KMS-11 (cell line): ENCODE data around the gene TMPRSS12.
"Not testable (repeated sequence)": the region's sequence is repeated elsewhere in the genome, so short reads cannot be mapped to it uniquely, and the experiment has no call there.

Experiments
- H2AFZ ChIP-seq: fragments of 200-600 bp; sonication (generic); 2 replicates; pipeline ENCODE4 v1.6.1; 2016; ENCODE audit warnings: antibody characterized with exemption, mixed run types, low read depth
- H3K27ac ChIP-seq: fragments of 200-600 bp; sonication (generic); 2 replicates; pipeline ENCODE4 v1.6.1; 2016; ENCODE audit warnings: mild to moderate bottlenecking, mixed run types
- H3K27me3 ChIP-seq: fragments of 200-600 bp; sonication (generic); 2 replicates; pipeline ENCODE4 v1.6.1; 2017; ENCODE audit warnings: mild to moderate bottlenecking, low read depth, mixed run types, moderate library complexity; ENCODE audit not compliant: insufficient read depth
- H3K36me3 ChIP-seq: fragments of 200-600 bp; sonication (generic); 2 replicates; pipeline ENCODE4 v1.6.1; 2017; ENCODE audit warnings: mild to moderate bottlenecking, mixed run types; ENCODE audit not compliant: insufficient read depth
- H3K4me1 ChIP-seq: fragments of 200-600 bp; sonication (generic); 2 replicates; pipeline ENCODE4 v1.6.1; 2016; ENCODE audit warnings: mild to moderate bottlenecking, low read depth, mixed run types; ENCODE audit not compliant: poor library complexity, severe bottlenecking
- H3K4me2 ChIP-seq: fragments of 200-600 bp; sonication (generic); 2 replicates; pipeline ENCODE4 v1.7.0; 2016; ENCODE audit warnings: mild to moderate bottlenecking, mixed run types
- H3K4me3 ChIP-seq: fragments of 200-600 bp; sonication (generic); IDR thresholded peaks from 2 replicates; pipeline ENCODE4 v1.6.1; 2017; ENCODE audit warnings: low read depth, low read length, mixed read lengths; ENCODE audit not compliant: insufficient read depth
- H3K79me2 ChIP-seq: fragments of 200-600 bp; sonication (generic); 2 replicates; pipeline ENCODE4 v1.6.1; 2016; ENCODE audit warnings: low read depth, mixed run types; ENCODE audit not compliant: insufficient read depth
- H3K9ac ChIP-seq: fragments of 200-600 bp; sonication (generic); 2 replicates; pipeline ENCODE4 v1.6.1; 2016; ENCODE audit warnings: mild to moderate bottlenecking, mixed run types
- H4K20me1 ChIP-seq: fragments of 200-600 bp; sonication (generic); 2 replicates; pipeline ENCODE4 v1.6.1; 2016; ENCODE audit warnings: mild to moderate bottlenecking, mixed run types; ENCODE audit not compliant: insufficient read depth
- CTCF ChIP-seq: fragments of 200-600 bp; sonication (generic); conservative IDR thresholded peaks from 2 replicates; pipeline ENCODE4 v1.6.1; 2017; ENCODE audit warnings: low read depth, mild to moderate bottlenecking, antibody characterized with exemption, low read length, moderate library complexity, mixed read lengths

TMPRSS12 gene

GRCh38 chr12:50859621-50860310 lies 17.0 kb downstream of the TMPRSS12 start:
- Histone ChIP-seq H3K79me2 (no peaks in the 10 kb centered on the region), H3K4me3 (no peak overlapping the region), H3K36me3 (no peaks in the 10 kb centered on the region), H3K27ac (no peak overlapping the region), H4K20me1 (no peaks in the 10 kb centered on the region), H3K27me3 (no peaks in the 10 kb centered on the region), H3K9ac (no peak overlapping the region), H2AFZ (no peak overlapping the region), H3K4me1 (no peaks in the 10 kb centered on the region), H3K4me2 (no peak overlapping the region)
- TF ChIP-seq CTCF, result no peak

- Histone ChIP-seq H2AFZ (no peak overlapping the region), H4K20me1 (no peaks in the 10 kb centered on the region), H3K4me3 (no peak overlapping the region), H3K9ac (no peak overlapping the region), H3K27ac (no peak overlapping the region), H3K27me3 (no peaks in the 10 kb centered on the region), H3K4me1 (peaks cover 6% of the 10 kb centered on the region), H3K79me2 (no peaks in the 10 kb centered on the region), H3K4me2 (no peak overlapping the region), H3K36me3 (no peaks in the 10 kb centered on the region)
- TF ChIP-seq CTCF, result no peak
These were observed 19.6 kb downstream of the TMPRSS12 start for GRCh38 chr12:50862316-50862715.

- Histone ChIP-seq H3K27ac (no peak overlapping the region), H3K4me3 (no peak overlapping the region), H3K4me1 (peaks cover 6% of the 10 kb centered on the region), H4K20me1 (no peaks in the 10 kb centered on the region), H3K4me2 (no peak overlapping the region), H3K79me2 (no peaks in the 10 kb centered on the region), H3K36me3 (no peaks in the 10 kb centered on the region), H2AFZ (no peak overlapping the region), H3K27me3 (no peaks in the 10 kb centered on the region), H3K9ac (no peak overlapping the region)
- no peak for TF ChIP-seq CTCF
These were observed 22.5 kb downstream of the TMPRSS12 start for GRCh38 chr12:50865266-50865665.

GRCh38 chr12:50868881-50869280 lies 26.2 kb downstream of the TMPRSS12 start:
- not testable (repeated sequence) for H3K27me3 ChIP-seq, H3K4me3 ChIP-seq, H2AFZ ChIP-seq, H3K4me2 ChIP-seq, H3K4me1 ChIP-seq, H3K27ac ChIP-seq, H3K36me3 ChIP-seq, H3K79me2 ChIP-seq, H3K9ac ChIP-seq, H4K20me1 ChIP-seq

- no peaks in the 10 kb centered on the region; the same call in 1 of the 2 replicates for H3K36me3 ChIP-seq
- no peak overlapping the region for H2AFZ ChIP-seq
- no peak overlapping the region for H3K4me2 ChIP-seq
- no peaks in the 10 kb centered on the region for H4K20me1 ChIP-seq
- peaks cover 35% of the 10 kb centered on the region for H3K4me1 ChIP-seq
- H3K27me3 ChIP-seq, result no peaks in the 10 kb centered on the region
- H3K9ac ChIP-seq, result no peak overlapping the region
- H3K79me2 ChIP-seq, result no peaks in the 10 kb centered on the region
- no peak overlapping the region for H3K27ac ChIP-seq
- no peak overlapping the region for H3K4me3 ChIP-seq
- no peak for TF ChIP-seq CTCF
These were observed 39.8 kb downstream of the TMPRSS12 start for GRCh38 chr12:50882563-50882962.
